ENCODE measurements around the gene CAPS.

The CAPS gene

DNA sequence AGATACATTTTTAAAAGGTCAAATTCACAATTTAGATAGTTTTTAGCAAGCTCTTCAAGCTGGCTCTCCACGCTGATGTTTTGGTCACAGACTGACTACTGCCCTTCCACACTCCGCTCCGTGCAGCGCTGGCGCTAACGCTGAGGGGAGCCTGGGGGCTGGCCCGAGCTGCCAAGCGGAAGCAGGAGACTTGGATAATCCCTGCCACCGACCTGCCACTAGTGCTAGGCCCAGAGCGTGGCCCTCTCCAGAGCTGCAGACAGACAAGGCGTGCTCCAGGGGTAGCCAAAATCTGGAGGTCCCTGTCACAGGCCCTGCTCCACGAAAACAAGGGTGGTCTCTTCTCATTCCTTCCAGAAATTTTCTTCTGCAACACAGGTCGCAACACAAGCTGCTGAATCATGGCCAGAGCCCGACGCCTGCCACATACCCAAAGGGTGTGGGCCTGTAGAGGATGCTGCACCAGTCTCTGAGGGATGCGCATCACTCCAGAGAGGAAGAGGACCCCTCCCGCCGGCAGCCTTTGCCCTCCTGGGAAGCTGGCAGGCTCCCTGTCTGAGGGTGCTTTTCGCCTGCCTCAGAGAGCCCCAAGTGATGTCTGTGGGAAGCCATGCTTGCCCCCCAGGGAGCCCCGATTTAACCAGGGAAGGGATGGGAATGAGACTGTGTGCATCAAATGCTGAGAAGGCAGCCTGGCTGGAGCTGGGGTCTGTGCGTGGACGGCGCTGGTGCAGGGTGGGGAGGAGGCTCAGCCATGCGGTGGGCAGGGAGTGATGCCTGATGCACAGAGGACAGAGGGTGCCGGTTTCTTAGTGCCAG is 21.6 kb downstream of the CAPS start:
- Histone ChIP-seq H3K27ac (no peak overlapping the region), H3K4me1 (ENCODE audit: control insufficient read depth in 1 of 2, insufficient read depth in 1 of 2, low read depth in 1 of 2, low read length in 1 of 2) (no peaks in the 10 kb centered on the region), H3K9me3 (no peaks in the 10 kb centered on the region), H3K27me3 (no peaks in the 10 kb centered on the region), H3K4me3 (ENCODE audit: low read depth in 1 of 2, low read length in 1 of 2) (no peak overlapping the region), H3K36me3 (peaks cover 93% of the 10 kb centered on the region)
- TF ChIP-seq, protein P1, sequence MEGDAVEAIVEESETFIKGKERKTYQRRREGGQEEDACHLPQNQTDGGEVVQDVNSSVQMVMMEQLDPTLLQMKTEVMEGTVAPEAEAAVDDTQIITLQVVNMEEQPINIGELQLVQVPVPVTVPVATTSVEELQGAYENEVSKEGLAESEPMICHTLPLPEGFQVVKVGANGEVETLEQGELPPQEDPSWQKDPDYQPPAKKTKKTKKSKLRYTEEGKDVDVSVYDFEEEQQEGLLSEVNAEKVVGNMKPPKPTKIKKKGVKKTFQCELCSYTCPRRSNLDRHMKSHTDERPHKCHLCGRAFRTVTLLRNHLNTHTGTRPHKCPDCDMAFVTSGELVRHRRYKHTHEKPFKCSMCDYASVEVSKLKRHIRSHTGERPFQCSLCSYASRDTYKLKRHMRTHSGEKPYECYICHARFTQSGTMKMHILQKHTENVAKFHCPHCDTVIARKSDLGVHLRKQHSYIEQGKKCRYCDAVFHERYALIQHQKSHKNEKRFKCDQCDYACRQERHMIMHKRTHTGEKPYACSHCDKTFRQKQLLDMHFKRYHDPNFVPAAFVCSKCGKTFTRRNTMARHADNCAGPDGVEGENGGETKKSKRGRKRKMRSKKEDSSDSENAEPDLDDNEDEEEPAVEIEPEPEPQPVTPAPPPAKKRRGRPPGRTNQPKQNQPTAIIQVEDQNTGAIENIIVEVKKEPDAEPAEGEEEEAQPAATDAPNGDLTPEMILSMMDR (IDR thresholded peaks at IDR 0.05) = no peak

DNA sequence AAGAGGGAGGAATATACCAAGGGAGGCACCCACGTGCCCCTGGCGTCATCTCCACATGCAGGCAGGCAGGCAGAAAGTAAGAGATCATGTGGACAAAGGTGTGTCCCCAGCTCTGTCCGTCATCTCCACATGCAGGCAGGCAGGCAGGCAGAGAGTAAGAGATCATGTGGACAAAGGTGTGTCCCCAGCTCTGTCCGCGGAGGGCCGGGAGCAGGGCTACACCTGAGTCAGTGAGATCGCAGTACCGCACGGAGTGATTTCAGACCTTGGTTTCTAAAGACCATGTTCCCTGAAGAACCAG is 22.2 kb downstream of the CAPS start:
- no peaks in the 10 kb centered on the region for H3K9me3 ChIP-seq
- H3K4me3 ChIP-seq (ENCODE audit: low read depth in 1 of 2, low read length in 1 of 2) = no peak overlapping the region
- peaks cover 93% of the 10 kb centered on the region for H3K36me3 ChIP-seq
- no peak overlapping the region for H3K27ac ChIP-seq
- no peaks in the 10 kb centered on the region for H3K4me1 ChIP-seq (ENCODE audit: control insufficient read depth in 1 of 2, insufficient read depth in 1 of 2, low read depth in 1 of 2, low read length in 1 of 2)
- TF ChIP-seq, protein P1 (IDR thresholded peaks at IDR 0.05) = no peak
- no peaks in the 10 kb centered on the region for H3K27me3 ChIP-seq

GRCh38 chr19:5937550-5937949 is 23.5 kb downstream of the CAPS start:
- H3K27ac ChIP-seq = no peak overlapping the region
- H3K36me3 ChIP-seq = peaks cover 85% of the 10 kb centered on the region
- H3K4me1 ChIP-seq (ENCODE audit: control insufficient read depth in 1 of 2, insufficient read depth in 1 of 2, low read depth in 1 of 2, low read length in 1 of 2) = no peaks in the 10 kb centered on the region
- no peaks in the 10 kb centered on the region for H3K9me3 ChIP-seq
- no peak overlapping the region for H3K4me3 ChIP-seq (ENCODE audit: low read depth in 1 of 2, low read length in 1 of 2)
- no peaks in the 10 kb centered on the region for H3K27me3 ChIP-seq
- TF ChIP-seq, protein P1 (IDR thresholded peaks at IDR 0.05) = no peak

GRCh38 chr19:5940260-5941208 is 26.5 kb downstream of the CAPS start:
- Histone ChIP-seq H3K27ac (no peak overlapping the region), H3K4me3 (ENCODE audit: low read depth in 1 of 2, low read length in 1 of 2) (no peak overlapping the region), H3K36me3 (peaks cover 68% of the 10 kb centered on the region), H3K27me3 (no peaks in the 10 kb centered on the region), H3K4me1 (ENCODE audit: control insufficient read depth in 1 of 2, insufficient read depth in 1 of 2, low read depth in 1 of 2, low read length in 1 of 2) (no peaks in the 10 kb centered on the region), H3K9me3 (no peaks in the 10 kb centered on the region)
- TF ChIP-seq, protein P1 (IDR thresholded peaks at IDR 0.05) = no peak

DNA sequence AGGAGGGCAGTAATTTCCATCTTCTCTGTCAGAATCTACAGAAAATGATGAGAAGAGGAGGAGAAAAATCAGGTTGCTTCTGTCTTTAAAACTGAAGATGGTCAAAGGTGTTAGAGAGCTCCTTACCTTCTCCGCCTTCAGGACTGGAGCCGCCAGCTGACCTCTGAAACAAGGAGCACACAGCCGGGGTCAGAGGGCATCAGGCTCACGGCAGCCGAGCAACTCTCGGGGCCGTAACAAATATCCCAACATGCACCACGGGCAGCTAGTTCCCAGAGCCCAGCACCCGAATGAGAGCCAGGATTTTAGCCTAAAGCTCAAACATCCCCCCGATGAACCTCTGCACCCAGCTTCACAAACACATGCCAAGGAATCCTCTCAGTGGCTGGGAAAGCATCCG is 27.6 kb downstream of the CAPS start:
- H3K4me3 ChIP-seq (ENCODE audit: low read depth in 1 of 2, low read length in 1 of 2) = no peak overlapping the region
- H3K4me1 ChIP-seq (ENCODE audit: control insufficient read depth in 1 of 2, insufficient read depth in 1 of 2, low read depth in 1 of 2, low read length in 1 of 2) = peaks cover 3 to 4% of the 10 kb centered on the region in 2 experiments
- no peaks in the 10 kb centered on the region for H3K27me3 ChIP-seq
- H3K36me3 ChIP-seq = peaks cover 57% of the 10 kb centered on the region
- H3K27ac ChIP-seq = no peak overlapping the region
- no peaks in the 10 kb centered on the region for H3K9me3 ChIP-seq
- TF ChIP-seq, protein P1 (IDR thresholded peaks at IDR 0.05) = no peak

All from neutrophil (primary cell).